ENCODE data around the gene NDUFA6. TPM values are rescaled to one million over a fixed set of nuclear protein-coding genes. Genes with fewer than 3 reads are reported as not detected.

The NDUFA6 gene
- total RNA-seq, 4 donors from 2014 or later: 36.5 to 116 (median 46.0) TPM

Small RNAs within 50 kb of the gene (small RNA-seq; reads per million reads assigned to genes)
- not detected for gene SNORD13P1

Other genes starting within 250 kb of the NDUFA6 start
- gene SHISA8, start 175.7 kb downstream of the NDUFA6 start, total RNA-seq: under 1 TPM in 1 of 4 donors, not detected in 3; 0.30 TPM
- 1 to 10 TPM in 1 of 4 donors, under 1 TPM in 1, not detected in 2; 0.30 to 1.3 TPM for gene TNFRSF13C, start 164.0 kb downstream of the NDUFA6 start, total RNA-seq
- 10 to 100 TPM in 1 of 4 donors, not detected in 3; 12.7 TPM for gene CENPM, start 143.6 kb downstream of the NDUFA6 start, total RNA-seq
- 1 to 10 TPM in 1 of 4 donors, not detected in 3; 1.4 TPM for gene SEPTIN3, start 121.3 kb downstream of the NDUFA6 start, total RNA-seq
- 1 to 10 TPM in 2 of 4 donors, not detected in 2; 3.7 to 6.6 TPM for gene WBP2NL, start 92.0 kb downstream of the NDUFA6 start, total RNA-seq
- gene NAGA, start 20.0 kb downstream of the NDUFA6 start, total RNA-seq: 10 to 100 TPM in 3 of 4 donors, 1 to 10 TPM in 1; 9.5 to 44.0 (median 28.8) TPM
- 10 to 100 TPM; 16.8 to 39.7 (median 18.7) TPM for gene PHETA2, start 16.5 kb downstream of the NDUFA6 start, total RNA-seq
- 10 to 100 TPM in 3 of 4 donors, 1 to 10 TPM in 1; 8.3 to 98.0 (median 33.2) TPM for gene SMDT1, start 11.1 kb downstream of the NDUFA6 start, total RNA-seq
- 1 to 10 TPM in 1 of 4 donors, under 1 TPM in 1, not detected in 2; 0.62 to 2.0 TPM for gene CYP2D6, start 40.0 kb upstream of the NDUFA6 start, total RNA-seq
- 10 to 100 TPM; 14.4 to 51.7 (median 27.3) TPM for gene TCF20, start 179.9 kb upstream of the NDUFA6 start, total RNA-seq